ENCODE data around the gene FREM2. TPM values are rescaled to one million over a fixed set of nuclear protein-coding genes. Genes with fewer than 3 reads are reported as not detected.

FREM2 gene
- total RNA-seq, 4 donors from 2014 or later: 0.06 to 0.19 (median 0.13) TPM; not detected in 1

DNA sequence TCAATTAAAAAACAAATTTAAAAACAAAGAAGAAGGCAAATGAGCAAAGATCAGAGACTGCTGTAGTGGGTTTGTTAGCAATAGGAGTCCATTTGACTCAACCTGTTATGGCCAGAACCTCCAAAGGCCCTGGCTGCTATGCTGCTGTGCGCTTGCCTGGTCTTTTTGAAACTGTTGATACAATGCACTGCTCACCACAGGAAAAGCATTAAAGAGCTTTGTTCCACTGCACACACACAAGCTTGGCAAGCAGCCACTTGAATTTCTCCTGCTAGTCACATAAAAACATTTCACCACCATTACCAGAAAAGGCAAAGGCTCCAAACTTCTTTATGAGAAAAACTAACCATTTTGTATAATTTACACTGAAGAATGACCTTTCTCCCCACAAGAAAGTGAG is 132.2 kb downstream of the FREM2 start:
- no peaks in the 10 kb centered on the region for H3K36me3 ChIP-seq
- TF ChIP-seq, protein P1, sequence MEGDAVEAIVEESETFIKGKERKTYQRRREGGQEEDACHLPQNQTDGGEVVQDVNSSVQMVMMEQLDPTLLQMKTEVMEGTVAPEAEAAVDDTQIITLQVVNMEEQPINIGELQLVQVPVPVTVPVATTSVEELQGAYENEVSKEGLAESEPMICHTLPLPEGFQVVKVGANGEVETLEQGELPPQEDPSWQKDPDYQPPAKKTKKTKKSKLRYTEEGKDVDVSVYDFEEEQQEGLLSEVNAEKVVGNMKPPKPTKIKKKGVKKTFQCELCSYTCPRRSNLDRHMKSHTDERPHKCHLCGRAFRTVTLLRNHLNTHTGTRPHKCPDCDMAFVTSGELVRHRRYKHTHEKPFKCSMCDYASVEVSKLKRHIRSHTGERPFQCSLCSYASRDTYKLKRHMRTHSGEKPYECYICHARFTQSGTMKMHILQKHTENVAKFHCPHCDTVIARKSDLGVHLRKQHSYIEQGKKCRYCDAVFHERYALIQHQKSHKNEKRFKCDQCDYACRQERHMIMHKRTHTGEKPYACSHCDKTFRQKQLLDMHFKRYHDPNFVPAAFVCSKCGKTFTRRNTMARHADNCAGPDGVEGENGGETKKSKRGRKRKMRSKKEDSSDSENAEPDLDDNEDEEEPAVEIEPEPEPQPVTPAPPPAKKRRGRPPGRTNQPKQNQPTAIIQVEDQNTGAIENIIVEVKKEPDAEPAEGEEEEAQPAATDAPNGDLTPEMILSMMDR (IDR thresholded peaks at IDR 0.05): no peak
- no peak for TF ChIP-seq POLR2A (IDR thresholded peaks at IDR 0.05)
- H3K4me3 ChIP-seq: no peak overlapping the region
- DNase-seq: no peak
- no peak overlapping the region for H3K27ac ChIP-seq
- intact Hi-C loops (cut with DNase I): no loop called here
- peaks cover 0 to 3% (median 0%) of the 10 kb centered on the region in 3 donors for H3K4me1 ChIP-seq
- WGBS, 2 donors: 28 to 33% methylated on average over 1 of the region's 1 CpG
- H3K27me3 ChIP-seq: no peaks in the 10 kb centered on the region
- H3K9me3 ChIP-seq: no peaks in the 10 kb centered on the region

DNA sequence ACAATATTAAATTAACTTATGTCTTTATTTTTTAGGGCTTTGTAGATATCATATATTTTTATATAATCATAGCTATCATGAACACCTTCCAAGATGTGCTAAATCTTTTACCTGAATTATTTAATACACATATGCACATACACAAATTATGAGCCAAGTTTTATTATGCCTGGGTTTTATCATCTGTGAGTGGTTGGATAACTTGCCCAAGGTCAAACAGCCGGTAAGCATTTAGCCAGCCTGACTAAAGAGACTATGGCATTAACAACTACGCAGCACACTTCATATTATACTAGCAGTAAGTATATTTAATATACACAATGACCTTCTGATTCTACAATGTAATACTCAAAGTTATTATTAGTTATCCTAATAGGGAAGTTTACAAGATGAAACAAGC is 132.7 kb downstream of the FREM2 start:
- no peak for DNase-seq
- intact Hi-C loops (cut with DNase I): no loop called here
- H3K4me3 ChIP-seq: no peak overlapping the region
- no peaks in the 10 kb centered on the region for H3K27me3 ChIP-seq
- no peaks in the 10 kb centered on the region for H3K9me3 ChIP-seq
- H3K27ac ChIP-seq: no peak overlapping the region
- no peaks in the 10 kb centered on the region for H3K36me3 ChIP-seq
- WGBS, 2 donors: 84 to 86% methylated on average over 2 of the region's 2 CpGs
- peaks cover 0 to 3% (median 0%) of the 10 kb centered on the region in 3 donors for H3K4me1 ChIP-seq
- no peak for TF ChIP-seq POLR2A (IDR thresholded peaks at IDR 0.05)
- TF ChIP-seq, protein P1 (IDR thresholded peaks at IDR 0.05): no peak

DNA sequence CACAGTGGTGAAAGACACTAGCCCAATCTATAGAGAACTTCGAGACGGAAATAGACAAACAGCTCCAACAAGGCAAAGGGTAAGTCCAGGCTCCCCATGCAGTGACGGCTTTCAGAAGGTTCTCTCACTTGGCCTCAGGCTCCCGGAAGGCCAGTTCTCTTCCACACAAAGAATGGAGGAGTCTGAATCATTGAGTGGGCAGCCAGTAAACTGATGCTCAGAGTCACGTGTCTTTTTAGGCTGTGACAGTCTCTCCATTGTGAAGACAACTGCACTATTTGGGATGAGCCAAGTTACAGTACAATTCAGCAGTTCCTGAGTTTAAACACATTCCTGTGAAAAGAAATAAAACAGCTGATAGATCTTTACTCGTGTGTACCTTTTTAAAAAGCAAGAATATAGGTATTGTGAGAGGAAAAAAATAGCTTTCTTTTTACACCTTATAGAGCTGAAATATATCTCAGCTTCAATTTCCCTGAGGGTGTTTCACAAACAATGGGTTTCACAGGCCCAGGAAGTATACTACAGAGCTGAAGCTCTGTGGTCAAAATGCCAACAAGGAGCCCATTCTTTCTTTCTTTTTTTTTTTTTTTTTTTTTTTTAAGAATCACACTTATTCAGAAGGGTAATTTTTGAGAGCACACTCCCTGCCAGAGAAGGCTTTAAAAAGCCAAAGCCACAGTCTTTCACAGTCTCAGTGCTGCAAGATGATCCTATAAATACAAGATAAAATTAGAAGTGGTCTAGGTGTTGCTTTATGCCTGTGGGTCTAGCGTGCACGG is 135.1 kb downstream of the FREM2 start:
- Histone ChIP-seq H3K36me3 (no peaks in the 10 kb centered on the region), H3K27me3 (no peaks in the 10 kb centered on the region), H3K27ac (no peak overlapping the region), H3K4me1 (no peaks in the 10 kb centered on the region), H3K4me3 (no peak overlapping the region), H3K9me3 (no peaks in the 10 kb centered on the region)
- TF ChIP-seq, protein P1 (IDR thresholded peaks at IDR 0.05): no peak
- TF ChIP-seq POLR2A (IDR thresholded peaks at IDR 0.05): no peak
- DNase-seq: no peak
- WGBS, 2 donors: 46 to 62% methylated on average over 8 of the region's 8 CpGs
- intact Hi-C loops (cut with DNase I): no loop called here

DNA sequence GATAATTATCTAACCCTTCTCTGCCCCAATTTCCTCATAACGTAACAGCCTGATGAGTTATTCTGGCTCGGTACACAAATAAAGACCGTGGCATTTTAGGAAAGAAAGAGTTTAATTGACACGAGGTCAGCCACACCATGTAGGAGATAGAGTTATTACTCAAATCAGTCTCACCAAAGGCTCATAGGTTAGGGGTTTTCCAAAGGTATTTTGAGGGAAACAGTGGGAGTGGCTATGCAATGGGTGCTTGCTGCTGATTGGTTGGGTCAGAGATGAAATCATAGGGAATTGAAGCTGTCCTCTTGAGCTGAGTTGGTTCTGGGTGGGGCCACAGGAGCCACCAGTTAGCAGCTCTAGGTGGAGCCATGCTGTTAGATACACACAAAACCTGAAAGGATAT is 137.5 kb downstream of the FREM2 start:
- no peak for DNase-seq
- Histone ChIP-seq H3K27me3 (no peaks in the 10 kb centered on the region), H3K36me3 (no peaks in the 10 kb centered on the region), H3K9me3 (no peaks in the 10 kb centered on the region), H3K4me3 (no peak overlapping the region), H3K27ac (no peak overlapping the region), H3K4me1 (no peaks in the 10 kb centered on the region)
- TF ChIP-seq, protein P1 (IDR thresholded peaks at IDR 0.05): no peak
- no peak for TF ChIP-seq POLR2A (IDR thresholded peaks at IDR 0.05)
- 55 to 85% methylated on average over 4 of the region's 4 CpGs for WGBS, 2 donors
- intact Hi-C loops (cut with DNase I): no loop called here

DNA sequence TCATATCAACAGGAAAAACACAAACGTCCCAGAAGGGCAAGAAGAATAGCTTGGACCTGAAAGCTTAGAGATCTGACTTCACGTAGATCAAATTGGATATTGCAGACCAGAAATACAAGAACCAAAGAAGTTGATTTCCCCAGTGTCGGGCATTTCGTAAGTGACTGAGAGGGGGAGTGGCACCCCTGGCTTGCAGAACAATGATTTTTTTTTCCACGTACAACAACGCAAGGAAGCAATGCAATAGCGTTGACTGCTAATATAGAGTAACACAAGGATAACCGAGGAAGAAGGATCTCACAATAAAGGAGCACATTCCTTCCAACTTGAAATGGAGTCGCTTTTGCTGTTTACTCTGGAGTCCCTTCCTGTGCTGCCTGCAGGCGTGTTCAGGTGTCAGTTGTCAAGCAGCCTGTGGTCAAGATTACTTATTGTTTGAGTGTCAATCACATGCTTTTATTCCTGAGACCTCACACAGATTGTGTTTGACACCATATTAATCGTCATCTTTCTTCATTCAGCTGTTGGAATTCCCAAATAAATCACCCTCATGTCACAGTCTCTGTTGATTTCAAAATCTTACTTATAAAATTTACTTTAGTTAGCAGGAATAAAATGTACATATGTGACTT is 139.4 kb downstream of the FREM2 start:
- WGBS, 2 donors: 30 to 49% methylated on average over 11 of the region's 11 CpGs
- H3K9me3 ChIP-seq: no peaks in the 10 kb centered on the region
- no peaks in the 10 kb centered on the region for H3K36me3 ChIP-seq
- TF ChIP-seq, protein P1 (IDR thresholded peaks at IDR 0.05): no peak
- TF ChIP-seq POLR2A (IDR thresholded peaks at IDR 0.05): no peak
- no peak overlapping the region for H3K27ac ChIP-seq
- no peak overlapping the region for H3K4me3 ChIP-seq
- intact Hi-C loops (cut with DNase I): no loop called here
- DNase-seq: no peak
- H3K4me1 ChIP-seq: no peaks in the 10 kb centered on the region
- no peaks in the 10 kb centered on the region for H3K27me3 ChIP-seq

All from esophagus squamous epithelium (tissue), 5 donors.